Mucosa of descending colon (tissue), 3 donors: ENCODE results near the gene FBXO3. TPM values are rescaled to one million over a fixed set of nuclear protein-coding genes. Genes with fewer than 3 reads are reported as not detected.
"Not testable (repeated sequence)": the region's sequence is repeated elsewhere in the genome, so short reads cannot be mapped to it uniquely, and the experiment has no call there.

Source experiments
- ATAC-seq: fragments of 200-7000 bp; cut with Tn5 transposase; one replicate; pipeline ENCODE4 v1.9.1; 2020; ENCODE audit warnings: mild to moderate bottlenecking, moderate library complexity
- DNase-seq, 3 donors: peaks; one replicate each; pipeline ENCODE4 v3.0.0-alpha.2; 2020
- H3K36me3 ChIP-seq: fragments of 200-600 bp; one replicate; pipeline ENCODE4 v1.8.0; 2021; ENCODE audit warnings: low read depth, mild to moderate bottlenecking
- H3K4me1 ChIP-seq: fragments of 200-600 bp; one replicate; pipeline ENCODE4 v1.8.0; 2021; ENCODE audit warnings: low read depth, mild to moderate bottlenecking
- H3K4me3 ChIP-seq: fragments of 200-600 bp; one replicate; pipeline ENCODE4 v1.8.0; 2021; ENCODE audit warnings: mild to moderate bottlenecking
- H3K9me3 ChIP-seq: fragments of 200-600 bp; one replicate; pipeline ENCODE4 v1.8.0; 2021; ENCODE audit warnings: mild to moderate bottlenecking
- CTCF ChIP-seq: fragments of 200-600 bp; IDR thresholded peaks from one replicate; pipeline ENCODE4 v1.8.0; 2022; ENCODE audit warnings: antibody characterized with exemption, mild to moderate bottlenecking
- intact Hi-C, 2 donors: fragments of 100-400 bp; cut with DNase I in 1 of 2; cut with micrococcal nuclease in 1 of 2; formaldehyde crosslinking; loops; one replicate each; pipeline versions ENCODE4 v1.11.0 to v1.11.1; 2022; cut with DNase I, micrococcal nuclease
- long read RNA-seq, 2 donors: library from polyadenylated mRNA; unstranded; transcript quantifications; one replicate each; pipeline ENCODE4 v2.0.0, GENCODE V29; 2019 to 2021
- total RNA-seq, 3 donors: library from RNA; stranded (reverse); fragmentation: NEBNext Ultra II Directional in 2 of 3; extraction: Animal tissue kit (Norgen Biotek cat#: 25700) in 2 of 3; gene quantifications; one replicate each; pipeline versions ENCODE4 v1.2.1 to v1.2.4, GENCODE V29; 2021 to 2023
- donor health status: DM: no; HTN: no; CAD: no; lungs with moderate emphysema.
- donor health status: DM: no; HTN: no; CAD: no.
- donor health status: DM: no; HTN: yes; CAD: no.

The FBXO3 gene
- 10 to 100 TPM; 27.3 to 36.0 (median 34.5) TPM for total RNA-seq
- long read RNA-seq, donor 1, full-length matches to known transcripts = 44 of 56 reads
- long read RNA-seq, donor 1, partial matches to known transcripts = 4 of 56 reads
- long read RNA-seq, donor 1, other reads (novel, unspliced or antisense) = 8 of 56 reads
- long read RNA-seq, donor 2, transcript FBXO3-201 (11 exons, 2,397 nt) = major isoform, 11 of 12 reads
- long read RNA-seq, donor 2, partial matches to known transcripts = 0 of 12 reads
- long read RNA-seq, donor 2, other reads (novel, unspliced or antisense) = 1 of 12 reads

GRCh38 chr11:33773987-33774735, at the start of gene FBXO3:
FBXO3 (minus strand) TSS chr11:33774520; CDS start chr11:33774497, 23 bp downstream.
- intact Hi-C loops = no loop called here
- Histone ChIP-seq H3K4me3 (peak within 1 kb of the TSS; percentile 76), H3K9me3 (no peaks in the 10 kb centered on the region), H3K36me3 (no peaks in the 10 kb centered on the region), H3K4me1 (peaks cover 19% of the 10 kb centered on the region)
- no peak for TF ChIP-seq CTCF
- ATAC-seq (peak; percentile 98), DNase-seq (peak; percentile 93)

- H3K36me3 ChIP-seq, ATAC-seq, intact Hi-C loops, H3K4me3 ChIP-seq, H3K4me1 ChIP-seq, DNase-seq, H3K9me3 ChIP-seq: not testable (repeated sequence)
Measured at GRCh38 chr11:33822981-33823380, 48.7 kb upstream of the FBXO3 start.

- DNase-seq (no peak), ATAC-seq (no peak)
- Histone ChIP-seq H3K9me3 (no peaks in the 10 kb centered on the region), H3K36me3 (no peaks in the 10 kb centered on the region), H3K4me1 (no peaks in the 10 kb centered on the region), H3K4me3 (no peak overlapping the region)
- intact Hi-C loops = no loop called here
- TF ChIP-seq CTCF = no peak
Measured at GRCh38 chr11:33819278-33820035, 45.1 kb upstream of the FBXO3 start.

- intact Hi-C loops = no loop called here
- Histone ChIP-seq H3K4me3 (no peak overlapping the region), H3K4me1 (no peaks in the 10 kb centered on the region), H3K36me3 (no peaks in the 10 kb centered on the region), H3K9me3 (no peaks in the 10 kb centered on the region)
- peak; percentile 61 to 91 (median 83) for DNase-seq
- peak; percentile 68 for TF ChIP-seq CTCF
- ATAC-seq = peak; percentile 79
Measured at GRCh38 chr11:33808228-33808828, 34.0 kb upstream of the FBXO3 start.

- ATAC-seq (no peak), DNase-seq (no peak)
- intact Hi-C loops = no loop called here
- H3K9me3 ChIP-seq = no peaks in the 10 kb centered on the region
- TF ChIP-seq CTCF = no peak
- H3K36me3 ChIP-seq = no peaks in the 10 kb centered on the region
- H3K4me3 ChIP-seq = no peak overlapping the region
- peaks cover 4% of the 10 kb centered on the region for H3K4me1 ChIP-seq
Measured at GRCh38 chr11:33804471-33804870, 30.2 kb upstream of the FBXO3 start.
